ENCODE results near the gene LCA5.
"Not testable (repeated sequence)": the region's sequence is repeated elsewhere in the genome, so short reads cannot be mapped to it uniquely, and the experiment has no call there.

The LCA5 gene

DNA sequence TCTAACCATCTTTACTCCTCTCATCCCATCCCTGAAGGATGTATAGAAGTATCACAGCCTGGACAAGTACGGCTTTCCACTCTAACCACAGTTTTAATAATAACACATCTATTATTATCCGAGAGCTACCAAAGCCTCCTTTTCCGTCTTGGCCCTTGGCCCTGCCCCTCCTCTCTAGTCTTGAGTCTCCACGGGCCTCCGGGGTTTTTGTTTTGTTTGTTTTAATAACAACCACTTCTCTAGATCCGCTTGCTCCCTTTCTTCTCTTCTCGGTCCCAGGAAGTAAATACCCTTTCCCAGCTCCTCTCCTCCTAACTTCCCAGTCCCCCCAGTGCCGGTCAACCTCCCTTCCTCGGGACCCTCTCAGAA, 661 bp downstream of the LCA5 start:
- peak; percentile 24 for DNase-seq

DNA sequence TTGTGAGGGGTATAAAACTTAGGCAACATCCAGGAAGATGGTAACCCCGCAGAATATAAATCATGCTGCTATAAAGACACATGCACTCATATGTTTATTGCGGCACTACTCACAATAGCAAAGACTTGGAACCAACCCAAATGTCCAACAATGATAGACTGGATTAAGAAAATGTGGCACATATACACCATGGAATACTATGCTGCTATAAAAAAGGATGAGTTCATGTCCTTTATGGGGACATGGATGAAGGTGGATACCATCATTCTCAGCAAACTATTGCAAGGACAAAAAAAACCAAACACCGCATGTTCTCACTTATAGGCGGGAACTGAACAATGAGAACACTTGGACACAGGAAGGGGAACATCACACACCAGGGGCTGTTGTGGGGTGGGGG, 7.7 kb downstream of the LCA5 start:
- DNase-seq, result not testable (repeated sequence)

DNA sequence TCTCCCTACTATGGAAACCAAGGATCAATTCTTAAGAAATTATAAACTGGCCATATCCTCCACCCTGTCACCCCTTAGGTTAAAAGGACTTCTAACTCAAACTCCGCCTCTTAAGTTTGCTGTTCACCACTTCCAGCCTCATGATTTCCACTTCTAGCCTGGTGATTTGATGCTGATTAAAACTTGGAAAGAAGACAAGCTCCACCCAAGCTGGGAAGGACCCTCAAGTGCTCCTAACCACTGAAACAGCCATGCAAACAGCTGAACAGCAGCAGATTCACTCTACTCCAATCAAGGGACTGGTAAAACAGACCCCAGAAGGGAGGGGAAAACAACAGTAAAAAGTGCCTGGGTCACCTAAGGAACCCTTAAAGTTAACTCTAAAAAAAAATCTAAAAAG, 10.3 kb downstream of the LCA5 start:
- DNase-seq, result no peak

DNA sequence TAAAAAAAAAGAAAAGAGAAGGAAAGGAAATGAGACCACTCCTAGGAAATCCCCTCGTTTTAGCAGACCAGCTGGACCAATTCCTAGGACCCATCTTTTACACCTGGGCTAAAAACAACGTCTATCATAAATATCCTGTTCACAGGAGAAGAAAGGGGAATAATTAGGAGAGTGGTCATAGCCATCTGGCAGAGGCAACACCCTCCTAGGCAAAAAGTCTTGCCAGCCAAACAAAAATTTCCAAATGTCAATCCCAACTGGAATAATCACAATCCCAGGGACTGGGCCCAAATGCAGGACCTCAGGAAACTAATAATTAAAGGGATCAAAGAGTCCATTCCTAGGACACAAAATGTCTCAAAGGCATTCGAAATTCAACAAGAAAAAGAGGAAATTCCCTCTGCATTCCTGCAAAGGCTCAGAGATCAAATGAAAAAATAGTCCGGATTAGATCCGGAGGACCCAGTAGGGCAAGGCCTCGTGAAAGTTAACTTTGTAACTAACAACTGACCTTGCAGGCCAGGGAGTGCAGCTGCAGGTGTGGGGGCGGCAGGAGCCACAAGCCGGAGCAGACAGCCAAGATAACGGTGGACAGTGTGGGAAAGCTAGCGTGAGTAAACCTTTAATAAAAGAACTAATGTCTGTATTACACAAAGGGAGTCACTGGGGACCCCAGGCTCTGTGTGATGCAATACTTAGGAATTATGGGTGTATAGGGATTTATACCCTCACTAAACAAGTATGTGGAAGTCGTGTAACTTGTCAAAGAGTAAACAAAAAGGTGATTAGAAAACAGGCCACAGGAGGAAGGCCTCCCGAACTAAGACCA, 11.7 kb downstream of the LCA5 start:
- DNase-seq, result no peak

DNA sequence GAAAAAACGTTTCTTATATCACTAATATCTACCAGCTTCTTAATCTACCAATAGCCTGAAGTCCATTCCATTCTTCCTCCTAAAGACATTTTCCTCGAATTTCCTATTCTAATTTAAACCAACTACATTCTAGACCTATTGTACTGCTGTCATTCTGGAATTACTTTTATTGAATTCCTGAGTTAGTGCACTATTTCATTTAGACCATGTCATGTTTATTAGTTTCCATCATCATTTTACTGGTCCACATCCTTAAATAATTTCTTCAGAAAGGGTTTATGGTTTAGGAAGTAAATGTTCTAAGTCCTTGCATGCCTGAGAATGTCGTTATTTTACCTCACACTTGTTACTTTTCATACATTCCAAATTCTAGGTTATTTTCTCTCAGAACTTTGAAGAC, 13.2 kb downstream of the LCA5 start:
- no peak for DNase-seq

DNA sequence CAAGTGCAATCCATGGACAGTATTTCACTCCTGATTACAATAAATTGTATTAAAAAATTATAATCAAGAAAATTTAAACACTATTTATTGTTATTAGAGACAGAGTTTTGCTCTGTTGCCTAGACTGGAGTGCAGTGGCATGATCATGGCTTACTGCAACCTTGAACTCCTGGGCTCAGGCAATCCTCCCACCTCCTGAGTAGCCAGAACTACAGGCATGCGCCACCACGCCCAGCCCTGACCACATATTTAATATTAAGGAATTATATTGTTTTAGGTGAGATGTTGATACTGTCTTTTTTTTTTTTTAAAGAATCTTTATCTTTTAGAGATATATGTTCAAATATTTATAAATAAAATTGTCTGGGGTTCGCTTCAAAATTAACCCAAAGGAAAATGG, 14.6 kb downstream of the LCA5 start:
- no peak for DNase-seq

DNA sequence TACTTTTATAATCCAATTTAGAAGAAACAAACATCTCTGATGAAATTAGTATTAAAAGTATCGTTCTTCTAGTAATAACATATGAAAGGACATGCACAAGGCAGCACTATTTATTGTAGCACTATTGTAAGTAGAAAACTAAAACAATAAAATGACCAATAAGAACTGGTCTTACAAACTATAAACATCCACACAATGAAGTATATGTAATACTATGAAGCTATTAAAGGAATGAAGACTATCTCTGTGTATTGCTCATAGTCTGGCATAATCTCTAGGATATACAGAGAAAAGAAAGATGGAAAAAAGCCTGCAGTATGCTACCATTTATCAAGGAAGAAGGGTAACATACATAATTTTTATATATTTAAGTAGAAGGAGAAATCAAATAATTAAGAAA, 16.7 kb downstream of the LCA5 start:
- DNase-seq, result no peak

DNA sequence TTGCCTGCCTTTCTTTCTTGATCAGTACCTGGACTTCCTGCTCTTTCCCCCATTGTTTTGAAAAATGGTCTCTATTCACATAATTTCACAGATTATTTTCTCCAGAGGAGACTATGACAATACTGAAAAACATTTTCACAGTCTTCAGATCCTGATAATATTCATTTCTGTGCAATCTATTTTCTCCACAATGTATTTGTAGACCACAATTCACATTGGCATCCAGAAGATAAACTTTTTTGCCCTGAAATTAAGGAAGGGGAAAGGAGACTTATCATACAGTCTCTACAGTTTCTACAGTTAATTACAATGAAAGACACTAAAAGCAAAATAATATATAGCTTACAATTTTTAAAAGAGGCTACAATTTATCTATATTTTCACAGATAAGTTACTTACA, 18.4 kb downstream of the LCA5 start:
- DNase-seq, result no peak

DNA sequence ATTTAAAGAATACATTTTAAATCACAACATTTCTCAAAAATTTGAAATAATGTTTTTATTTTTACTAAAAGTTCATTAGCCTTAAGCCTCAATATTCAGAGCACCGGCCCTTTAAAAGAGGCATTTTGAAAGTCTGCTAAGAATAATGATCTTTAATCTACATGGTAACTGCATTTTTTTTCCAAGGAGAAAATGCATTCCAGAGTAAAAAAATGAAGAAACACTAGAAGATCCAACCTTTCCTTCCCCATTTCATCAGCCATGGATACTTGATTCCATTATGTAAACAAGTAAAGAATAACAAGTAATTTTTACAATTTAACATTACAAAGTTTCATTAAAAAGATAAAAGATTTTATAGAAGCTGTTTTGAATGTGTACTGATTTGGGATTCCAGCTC, 21.8 kb downstream of the LCA5 start:
- no peak for DNase-seq

DNA sequence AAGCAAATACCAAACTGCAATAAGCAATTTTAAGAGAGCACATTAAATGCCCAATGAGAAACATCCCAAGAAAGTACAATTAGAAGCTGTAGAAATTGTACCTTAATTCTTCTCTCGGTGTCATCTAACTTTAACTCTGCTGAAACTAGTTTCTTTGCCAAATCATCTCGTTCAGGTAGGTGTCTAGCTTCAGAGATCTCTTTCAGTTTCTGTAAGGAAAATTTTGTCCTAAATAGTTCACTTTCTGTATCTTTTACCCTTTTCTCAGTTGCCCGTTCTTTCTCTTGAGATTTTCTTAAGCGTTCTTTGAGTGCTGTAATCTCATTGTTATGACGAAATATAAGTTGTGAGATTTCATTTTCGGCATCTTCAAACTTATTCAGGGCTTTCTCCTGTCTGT, 24.1 kb downstream of the LCA5 start:
- DNase-seq, result no peak

DNA sequence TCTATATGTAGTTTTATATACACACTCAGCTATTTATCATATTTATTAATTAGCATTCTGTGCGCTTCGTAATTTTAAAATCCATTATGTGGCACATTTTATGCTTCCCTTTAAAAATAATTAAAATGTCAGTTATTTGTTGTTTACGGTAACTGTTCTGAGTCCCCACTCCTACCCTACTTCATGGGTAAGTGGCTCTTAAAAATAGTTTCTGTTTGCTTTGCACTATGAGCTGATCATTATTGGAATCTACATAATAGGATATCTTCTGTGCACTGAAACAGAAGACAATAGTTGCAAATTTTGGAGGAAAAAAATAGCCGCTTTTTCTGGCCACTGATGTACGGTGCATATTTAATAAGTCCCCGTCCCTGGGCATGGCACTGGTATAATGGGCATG, 25.2 kb downstream of the LCA5 start:
- no peak for DNase-seq

DNA sequence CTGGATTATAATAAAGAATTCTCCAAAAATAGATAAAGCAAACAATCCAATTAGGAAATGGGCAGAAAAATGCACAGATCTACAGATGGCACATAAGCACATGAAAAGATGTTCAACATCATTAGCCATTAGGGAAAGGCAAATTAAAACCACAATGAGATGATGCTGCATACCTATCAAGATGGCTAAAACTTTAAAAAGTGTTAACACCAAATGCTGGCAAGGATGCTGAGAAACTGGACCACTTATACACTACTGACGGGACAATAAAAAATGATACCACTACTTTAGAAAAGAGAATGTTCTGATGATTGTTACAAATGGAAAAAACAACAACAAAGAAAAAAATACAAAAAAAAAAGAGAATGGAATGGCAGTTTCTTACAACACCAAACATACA, 26.5 kb downstream of the LCA5 start:
- DNase-seq, result no peak

DNA sequence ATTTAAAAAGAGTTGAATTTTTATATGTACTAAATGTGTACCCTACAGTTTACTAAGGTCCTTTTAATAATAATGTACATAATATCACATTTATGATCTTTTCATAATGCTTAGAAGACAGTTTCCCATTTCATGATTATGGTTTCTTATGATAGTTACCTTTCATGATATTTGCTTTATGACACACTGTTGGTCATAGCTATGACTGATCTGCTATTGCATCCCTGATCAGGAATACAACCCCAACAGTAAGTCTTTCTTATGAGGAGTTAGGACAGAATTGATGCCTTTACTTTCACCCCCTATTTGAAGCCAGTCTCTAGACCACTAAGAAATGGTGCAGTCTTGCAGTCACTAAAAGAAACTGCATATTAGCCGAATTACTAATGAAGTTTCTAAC, 31.0 kb downstream of the LCA5 start:
- DNase-seq, result peak; percentile 22

DNA sequence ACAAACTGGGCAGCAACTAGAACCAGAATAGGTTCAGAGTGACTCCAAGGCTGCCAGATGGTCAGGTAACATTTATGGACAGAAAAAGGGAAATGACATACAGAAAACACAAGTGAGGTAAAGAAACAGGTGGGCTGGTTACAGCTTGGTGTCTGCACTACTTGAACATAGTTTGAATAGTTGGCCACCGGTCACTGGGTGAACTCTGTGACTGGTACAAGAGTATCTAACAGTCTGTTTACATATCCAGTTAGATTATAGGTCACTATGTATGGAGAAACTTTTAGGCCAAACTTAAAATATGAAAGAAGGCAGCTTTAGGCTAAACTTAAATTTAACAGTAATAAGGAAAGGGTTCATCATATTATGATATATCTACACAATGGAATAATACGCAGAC, 32.9 kb downstream of the LCA5 start:
- no peak for DNase-seq

DNA sequence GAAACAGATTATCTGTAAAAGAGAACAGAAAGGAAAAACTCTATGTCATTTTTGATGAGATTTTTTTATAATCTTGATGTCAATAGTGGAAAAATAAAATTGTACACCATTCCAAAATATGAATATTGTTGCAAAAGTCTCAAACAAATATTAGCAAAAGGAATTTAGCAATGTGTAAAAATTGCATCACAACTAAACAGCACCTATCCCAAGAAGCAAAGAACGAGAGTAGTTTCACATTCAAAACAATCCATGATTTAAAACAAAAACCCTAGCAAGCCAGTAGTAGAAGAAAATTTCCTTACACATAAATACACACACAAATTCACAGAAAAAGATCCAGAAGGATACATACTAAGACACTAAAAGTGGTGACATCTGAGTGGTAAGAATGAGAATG, 38.4 kb downstream of the LCA5 start:
- DNase-seq, result no peak

DNA sequence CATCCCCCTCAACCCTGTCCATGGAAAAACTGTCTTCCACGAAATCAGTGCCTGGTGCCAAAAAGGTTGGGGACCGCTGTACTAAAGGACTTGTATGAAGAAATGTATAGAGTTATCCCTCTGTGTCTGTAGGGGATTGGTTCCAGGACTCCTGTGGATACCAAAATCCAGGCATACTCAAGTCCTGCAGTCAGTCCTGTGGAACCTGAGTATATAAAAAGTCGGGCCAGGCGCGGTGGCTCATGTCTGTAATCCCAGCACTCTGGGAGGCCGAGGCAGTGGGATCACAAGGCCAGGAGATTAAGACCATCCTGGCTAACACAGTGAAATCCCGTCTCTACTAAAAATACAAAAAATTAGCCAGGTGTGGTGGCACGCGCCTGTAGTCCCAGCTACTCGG, 42.0 kb downstream of the LCA5 start:
- no peak for DNase-seq

DNA sequence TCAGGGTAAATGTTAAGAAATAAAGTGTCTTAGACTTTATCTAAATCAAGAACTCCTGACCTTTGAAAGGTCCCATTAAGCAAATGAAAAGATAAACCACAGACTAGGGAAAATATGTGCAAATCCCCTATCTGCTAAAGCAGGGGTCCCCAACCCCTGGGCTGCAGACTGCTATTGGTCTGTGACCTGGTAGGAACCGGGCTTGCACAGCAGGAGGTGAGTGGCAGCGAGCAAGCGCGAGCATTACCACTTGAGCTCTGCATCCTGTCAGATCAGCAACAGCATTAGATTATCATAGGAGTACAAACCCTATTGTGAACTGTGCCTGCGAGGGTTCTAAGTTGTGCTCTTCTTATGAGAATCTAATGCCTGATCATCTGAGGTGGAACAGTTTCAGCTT, 42.4 kb downstream of the LCA5 start:
- DNase-seq, result no peak

DNA sequence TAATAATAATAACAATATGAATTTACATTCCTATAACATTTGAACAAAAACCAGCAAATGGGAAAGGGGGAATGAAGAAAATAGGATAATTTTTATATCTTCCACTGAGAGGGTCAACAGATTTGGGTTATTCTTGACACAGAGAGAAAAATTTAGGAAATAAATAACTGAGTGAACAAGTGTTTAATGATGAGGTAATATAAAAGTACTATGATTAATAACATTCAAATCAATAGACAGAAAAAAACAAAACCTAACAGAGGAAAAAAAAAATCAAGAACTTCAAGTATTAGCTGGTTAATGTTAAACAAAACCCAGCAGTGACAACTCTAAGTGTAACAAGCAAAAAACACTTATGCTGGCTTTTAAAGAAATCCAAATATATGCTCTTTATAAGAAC, 66.5 kb downstream of the LCA5 start:
- DNase-seq, result no peak

DNA sequence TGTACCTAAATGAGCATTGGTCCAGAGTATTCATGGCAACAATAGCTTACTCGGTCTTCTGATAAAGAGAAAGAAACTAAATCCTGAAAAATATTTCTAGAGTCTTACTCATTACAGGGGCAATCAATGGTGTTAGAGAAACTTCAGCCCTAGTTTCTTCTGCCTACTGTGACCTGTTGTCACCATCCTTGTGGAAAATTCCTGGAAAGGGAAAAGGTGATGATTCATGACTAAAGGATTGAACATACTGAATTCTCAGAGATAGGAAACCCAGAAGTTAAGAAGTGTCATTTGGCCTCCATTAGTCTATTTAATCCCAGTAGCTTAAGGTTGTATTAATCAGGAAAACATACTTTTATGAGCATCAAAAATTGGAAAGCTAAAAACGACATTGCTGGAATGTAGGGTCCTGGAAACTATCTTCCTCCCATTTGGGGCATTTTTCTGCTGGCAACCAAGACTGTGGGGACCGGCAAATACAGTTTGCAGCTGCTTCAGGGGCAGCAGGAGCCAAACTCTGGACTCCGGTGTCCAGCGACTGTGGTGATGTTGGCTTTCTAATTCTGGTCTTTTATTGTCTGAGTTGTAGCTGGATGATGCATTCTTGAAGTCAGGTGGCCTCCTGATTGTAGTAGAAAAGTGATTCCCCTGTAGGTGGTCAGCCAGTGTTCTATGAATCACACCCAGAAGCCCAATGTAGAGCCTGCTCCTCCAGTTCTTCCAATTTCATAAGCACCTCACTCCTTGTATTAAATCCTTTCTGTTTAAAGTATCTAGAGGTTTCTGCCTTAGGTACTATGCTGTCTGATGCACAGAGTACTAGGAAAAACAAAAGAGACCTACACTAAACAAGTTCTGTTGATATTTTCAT, 67.6 kb downstream of the LCA5 start:
- DNase-seq, result peak; percentile 5

DNA sequence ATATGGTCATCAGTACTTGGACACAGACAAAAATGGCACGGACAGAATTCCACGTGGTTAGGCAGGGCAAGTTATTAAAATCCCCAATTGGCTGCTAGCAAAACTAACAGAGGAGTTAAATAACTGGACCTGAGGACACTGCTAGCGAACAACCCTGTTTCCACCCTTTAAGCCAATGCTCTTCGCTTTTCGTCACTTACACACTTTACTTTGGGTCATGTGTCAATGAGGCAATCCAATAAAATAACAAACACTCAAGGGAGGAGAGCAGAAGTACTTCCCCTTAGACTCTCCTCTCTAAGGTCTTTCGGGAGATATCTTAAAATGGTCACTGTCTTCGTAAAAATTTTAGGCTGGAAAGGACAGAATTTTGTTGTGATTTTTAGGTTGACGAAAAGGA, 68.6 kb downstream of the LCA5 start:
- DNase-seq, result no peak

DNA sequence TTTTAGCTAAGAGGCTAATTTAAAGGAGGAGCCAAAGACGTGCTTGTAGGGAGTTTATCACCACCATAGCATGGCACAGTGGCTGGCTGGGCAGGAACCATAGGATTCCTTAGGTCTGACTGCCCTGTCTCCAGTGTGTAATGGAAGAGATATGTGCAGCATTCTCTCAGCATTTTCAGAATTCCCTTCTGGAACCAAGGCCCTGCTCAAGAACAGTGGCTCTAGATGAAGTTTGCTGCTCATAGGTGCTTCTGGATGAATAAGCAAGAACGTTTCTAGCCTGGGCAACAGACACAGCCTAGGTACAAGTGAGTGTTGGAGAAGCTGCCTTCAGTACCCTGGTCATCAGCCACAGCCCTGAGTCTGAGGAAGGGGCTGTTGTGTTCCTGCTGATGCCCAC, 69.1 kb downstream of the LCA5 start:
- DNase-seq, result peak; percentile 13

DNA sequence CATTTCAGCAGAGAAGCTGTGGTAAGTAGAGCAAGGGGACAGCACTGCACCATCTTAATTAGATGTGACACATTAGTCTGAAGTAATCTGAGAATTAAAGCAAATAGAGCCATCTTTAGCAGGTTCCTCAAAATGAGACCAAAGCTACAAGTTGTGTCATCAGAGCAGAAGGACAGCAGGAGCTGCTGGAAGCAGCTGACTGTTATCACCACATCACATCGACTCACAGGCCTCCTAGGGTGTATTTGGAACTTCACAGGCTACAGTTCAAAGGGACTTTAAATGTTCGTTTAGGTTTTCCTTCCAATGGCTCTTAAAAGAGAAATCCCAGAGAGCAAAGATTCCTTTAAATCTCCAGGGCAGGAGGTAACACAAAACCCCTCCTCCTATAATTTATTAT, 69.5 kb downstream of the LCA5 start:
- DNase-seq, result peak; percentile 3

DNA sequence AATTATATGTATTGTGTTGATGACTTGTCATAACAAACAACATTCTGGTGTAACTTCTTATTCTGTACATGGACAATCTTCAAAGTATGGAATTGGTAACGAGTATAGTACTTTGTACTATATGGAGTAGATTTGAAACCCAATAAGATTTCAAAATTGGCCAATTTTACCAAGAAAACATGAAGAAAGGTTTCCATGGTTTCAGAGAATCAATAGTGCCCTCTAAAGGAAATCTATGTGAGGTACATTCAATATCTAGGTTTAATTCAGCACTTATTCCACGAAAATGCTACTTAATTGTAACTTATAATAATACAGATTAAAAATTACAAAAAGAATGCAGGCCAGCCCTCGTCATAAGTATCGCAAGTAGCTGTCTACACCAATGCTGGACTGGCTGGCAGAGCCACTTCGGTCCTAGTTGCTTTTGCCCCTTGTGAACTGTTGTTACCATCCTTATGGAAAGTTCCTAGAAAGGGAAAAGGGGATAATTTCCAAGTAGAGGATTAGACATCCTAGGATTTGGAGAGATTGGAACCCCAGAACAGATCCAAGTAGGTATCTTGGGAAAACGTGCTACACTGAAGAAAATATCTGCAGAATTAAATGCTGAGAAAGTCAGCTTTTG, 70.9 kb downstream of the LCA5 start:
- peak; percentile 47 for DNase-seq

DNA sequence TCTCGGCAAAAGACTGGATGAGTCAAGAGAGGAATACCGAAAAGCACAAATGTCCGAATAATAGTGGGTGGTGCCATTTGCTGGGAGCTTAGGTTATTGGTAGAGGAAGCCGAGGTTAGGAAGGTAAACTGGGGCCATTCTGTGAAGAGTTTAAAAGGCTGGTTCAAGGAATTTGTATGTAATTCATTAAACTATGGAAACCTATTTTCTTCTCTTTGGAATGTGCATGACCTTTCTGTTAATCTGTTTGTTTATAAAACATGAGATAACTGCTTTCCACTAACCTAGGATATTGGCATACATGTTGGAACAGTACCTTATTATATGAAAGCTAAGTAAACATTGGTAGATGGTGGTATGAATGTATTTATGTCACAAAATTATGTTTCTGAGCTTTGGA, 71.8 kb downstream of the LCA5 start:
- DNase-seq, result no peak
